Measurements from ENCODE around the gene AMOTL2. TPM values are rescaled to one million over a fixed set of nuclear protein-coding genes. Genes with fewer than 3 reads are reported as not detected.

AMOTL2 gene
- total RNA-seq, 1 experiment from 2014 or later: 153 TPM

GRCh38 chr3:134318166-134318565, 56.1 kb downstream of the AMOTL2 start:
- DNase-seq: no peak
- Mint-ChIP-seq H3K27ac (ENCODE audit: unreplicated experiment) (no peak overlapping the region), H3K36me3 (ENCODE audit: insufficient read depth, unreplicated experiment) (no peaks in the 10 kb centered on the region), H3K4me1 (ENCODE audit: low read depth, unreplicated experiment) (peaks cover 59% of the 10 kb centered on the region), H3K9me3 (ENCODE audit: low read depth, unreplicated experiment) (no peaks in the 10 kb centered on the region), H3K4me3 (ENCODE audit: low read depth, unreplicated experiment) (no peak overlapping the region), H3K27me3 (ENCODE audit: unreplicated experiment) (no peaks in the 10 kb centered on the region)
- intact Hi-C loops (cut with micrococcal nuclease; ENCODE audit: unreplicated experiment): no loop called here
- TF ChIP-seq CTCF (IDR thresholded peaks at IDR 0.05; ENCODE audit: unreplicated experiment): no peak
- CTCF ChIA-PET: interaction anchor here (0.6 to 1.4 kb wide), 5 partner anchors 13 to 1676 kb away, joined by 3 to 6 read pairs (median 3); partner anchors contain the start of gene AMOTL2
- BruUV-seq (replicated peaks): no TSS peak

- TF ChIP-seq CTCF (IDR thresholded peaks at IDR 0.05; ENCODE audit: unreplicated experiment): no peak
- BruUV-seq (replicated peaks): no TSS peak
- no peak overlapping the region for H3K4me3 Mint-ChIP-seq (ENCODE audit: low read depth, unreplicated experiment)
- CTCF ChIA-PET: interaction anchor here (0.5 to 1.4 kb wide), 8 partner anchors 14 to 1914 kb away, joined by 3 to 6 read pairs (median 3); partner anchors contain the start of gene AMOTL2
- no peak overlapping the region for H3K27ac Mint-ChIP-seq (ENCODE audit: unreplicated experiment)
- no peaks in the 10 kb centered on the region for H3K27me3 Mint-ChIP-seq (ENCODE audit: unreplicated experiment)
- DNase-seq: no peak
- H3K9me3 Mint-ChIP-seq (ENCODE audit: low read depth, unreplicated experiment): no peaks in the 10 kb centered on the region
- peaks cover 59% of the 10 kb centered on the region for H3K4me1 Mint-ChIP-seq (ENCODE audit: low read depth, unreplicated experiment)
- H3K36me3 Mint-ChIP-seq (ENCODE audit: insufficient read depth, unreplicated experiment): no peaks in the 10 kb centered on the region
- intact Hi-C loops (cut with micrococcal nuclease; ENCODE audit: unreplicated experiment): loop anchor here (2.0 kb wide), 1 partner anchor 47 kb away; no protein-coding TSS in a partner anchor
These were observed 56.9 kb downstream of the AMOTL2 start for GRCh38 chr3:134317106-134317947.

GRCh38 chr3:134315286-134316106, 58.8 kb downstream of the AMOTL2 start:
- Mint-ChIP-seq H3K27ac (ENCODE audit: unreplicated experiment) (peak overlapping the region; percentile 51), H3K36me3 (ENCODE audit: insufficient read depth, unreplicated experiment) (no peaks in the 10 kb centered on the region), H3K27me3 (ENCODE audit: unreplicated experiment) (no peaks in the 10 kb centered on the region), H3K9me3 (ENCODE audit: low read depth, unreplicated experiment) (no peaks in the 10 kb centered on the region), H3K4me1 (ENCODE audit: low read depth, unreplicated experiment) (peaks cover 68% of the 10 kb centered on the region), H3K4me3 (ENCODE audit: low read depth, unreplicated experiment) (no peak overlapping the region)
- no peak for TF ChIP-seq CTCF (IDR thresholded peaks at IDR 0.05; ENCODE audit: unreplicated experiment)
- intact Hi-C loops (cut with micrococcal nuclease; ENCODE audit: unreplicated experiment): loop anchor here (2.0 kb wide), 1 partner anchor 49 kb away; no protein-coding TSS in a partner anchor
- BruUV-seq (replicated peaks): no TSS peak
- CTCF ChIA-PET: interaction anchor here (1.2 to 1.4 kb wide), 2 partner anchors 49 to 103 kb away, joined by 3 read pairs; no protein-coding TSS in a partner anchor
- no peak for DNase-seq

- Mint-ChIP-seq H3K36me3 (ENCODE audit: insufficient read depth, unreplicated experiment) (no peaks in the 10 kb centered on the region), H3K27me3 (ENCODE audit: unreplicated experiment) (no peaks in the 10 kb centered on the region), H3K9me3 (ENCODE audit: low read depth, unreplicated experiment) (no peaks in the 10 kb centered on the region), H3K4me3 (ENCODE audit: low read depth, unreplicated experiment) (no peak overlapping the region), H3K27ac (ENCODE audit: unreplicated experiment) (no peak overlapping the region), H3K4me1 (ENCODE audit: low read depth, unreplicated experiment) (peaks cover 71% of the 10 kb centered on the region)
- no TSS peak for BruUV-seq (replicated peaks)
- DNase-seq: no peak
- CTCF ChIA-PET: interaction anchor here (1.2 to 2.3 kb wide), 3 partner anchors 50 to 159 kb away, joined by 3 to 11 read pairs (median 3); no protein-coding TSS in a partner anchor
- no peak for TF ChIP-seq CTCF (IDR thresholded peaks at IDR 0.05; ENCODE audit: unreplicated experiment)
- intact Hi-C loops (cut with micrococcal nuclease; ENCODE audit: unreplicated experiment): no loop called here
These were observed 59.5 kb downstream of the AMOTL2 start for GRCh38 chr3:134314588-134315285.

Measured in Calu3 (cell line).